ENCODE data around the gene ZNF222.

The ZNF222 gene

GRCh38 chr19:44021221-44021620 lies 4.0 kb upstream of the ZNF222 start:
- no peak for TF ChIP-seq GATA3 (IDR thresholded peaks at IDR 0.05; ENCODE audit: low read depth, low read length)
- TF ChIP-seq GATA2 (IDR thresholded peaks at IDR 0.05; ENCODE audit: low read depth, low read length): no peak

- TF ChIP-seq GATA3 (IDR thresholded peaks at IDR 0.05; ENCODE audit: low read depth, low read length): no peak
- no peak for TF ChIP-seq GATA2 (IDR thresholded peaks at IDR 0.05; ENCODE audit: low read depth, low read length)
Measured at GRCh38 chr19:44024900-44025216, 321 bp upstream of the ZNF222 start.

GRCh38 chr19:44026622-44027021 lies 1.4 kb downstream of the ZNF222 start:
- TF ChIP-seq GATA3 (IDR thresholded peaks at IDR 0.05; ENCODE audit: low read depth, low read length) (no peak), GATA2 (IDR thresholded peaks at IDR 0.05; ENCODE audit: low read depth, low read length) (no peak)

GRCh38 chr19:44032001-44032610 lies 6.9 kb downstream of the ZNF222 start:
- TF ChIP-seq GATA3 (IDR thresholded peaks at IDR 0.05; ENCODE audit: low read depth, low read length) (no peak), GATA2 (IDR thresholded peaks at IDR 0.05; ENCODE audit: low read depth, low read length) (no peak)

- no peak for TF ChIP-seq GATA2 (IDR thresholded peaks at IDR 0.05; ENCODE audit: low read depth, low read length)
- no peak for TF ChIP-seq GATA3 (IDR thresholded peaks at IDR 0.05; ENCODE audit: low read depth, low read length)
Measured at GRCh38 chr19:44042147-44042546, 17.0 kb downstream of the ZNF222 start.

GRCh38 chr19:44050740-44051649 lies 25.8 kb downstream of the ZNF222 start:
- TF ChIP-seq GATA2 (IDR thresholded peaks at IDR 0.05; ENCODE audit: low read depth, low read length): no peak
- TF ChIP-seq GATA3 (IDR thresholded peaks at IDR 0.05; ENCODE audit: low read depth, low read length): no peak

GRCh38 chr19:44051650-44052402 lies 26.6 kb downstream of the ZNF222 start, which contains the start of gene ZNF223:
Gene ZNF223 (plus strand): TSS chr19:44052036. CDS start chr19:44055177, 3,141 bp downstream.
- no peak for TF ChIP-seq GATA2 (IDR thresholded peaks at IDR 0.05; ENCODE audit: low read depth, low read length)
- no peak for TF ChIP-seq GATA3 (IDR thresholded peaks at IDR 0.05; ENCODE audit: low read depth, low read length)

GRCh38 chr19:44055870-44056269 lies 30.7 kb downstream of the ZNF222 start:
- TF ChIP-seq GATA3 (IDR thresholded peaks at IDR 0.05; ENCODE audit: low read depth, low read length): no peak
- no peak for TF ChIP-seq GATA2 (IDR thresholded peaks at IDR 0.05; ENCODE audit: low read depth, low read length)

- no peak for TF ChIP-seq GATA3 (IDR thresholded peaks at IDR 0.05; ENCODE audit: low read depth, low read length)
- TF ChIP-seq GATA2 (IDR thresholded peaks at IDR 0.05; ENCODE audit: low read depth, low read length): no peak
Measured at GRCh38 chr19:44059229-44059628, 34.0 kb downstream of the ZNF222 start.

- no peak for TF ChIP-seq GATA3 (IDR thresholded peaks at IDR 0.05; ENCODE audit: low read depth, low read length)
- no peak for TF ChIP-seq GATA2 (IDR thresholded peaks at IDR 0.05; ENCODE audit: low read depth, low read length)
Measured at GRCh38 chr19:44061038-44061437, 35.9 kb downstream of the ZNF222 start.

GRCh38 chr19:44066305-44066704 lies 41.1 kb downstream of the ZNF222 start:
- TF ChIP-seq GATA2 (IDR thresholded peaks at IDR 0.05; ENCODE audit: low read depth, low read length) (no peak), GATA3 (IDR thresholded peaks at IDR 0.05; ENCODE audit: low read depth, low read length) (no peak)

GRCh38 chr19:44069415-44069814 lies 44.2 kb downstream of the ZNF222 start:
- TF ChIP-seq GATA2 (IDR thresholded peaks at IDR 0.05; ENCODE audit: low read depth, low read length) (no peak), GATA3 (IDR thresholded peaks at IDR 0.05; ENCODE audit: low read depth, low read length) (no peak)

GRCh38 chr19:44071824-44072542 lies 46.8 kb downstream of the ZNF222 start, which contains the start of gene ZNF284:
Gene ZNF284 (plus strand): TSS chr19:44072159. CDS start chr19:44076390, 4,231 bp downstream.
- TF ChIP-seq GATA2 (IDR thresholded peaks at IDR 0.05; ENCODE audit: low read depth, low read length): 0 out of 2 replicates have a peak, but pooled peaks have one; percentile 13
- TF ChIP-seq GATA3 (IDR thresholded peaks at IDR 0.05; ENCODE audit: low read depth, low read length): no peak

Data from SH-SY5Y (cell line).